GM18502 (cell line): ENCODE results near the gene VPS18.

Source experiments
- ATAC-seq: cut with Tn5 transposase; IDR thresholded peaks from one replicate; pipeline ENCODE4 v1.9.1; 2021; ENCODE audit warnings: mild to moderate bottlenecking; ENCODE audit not compliant: unreplicated experiment, poor library complexity

VPS18 gene

GRCh38 chr15:40918146-40918798 lies 24.0 kb downstream of the VPS18 start:
- no peak for ATAC-seq

DNA sequence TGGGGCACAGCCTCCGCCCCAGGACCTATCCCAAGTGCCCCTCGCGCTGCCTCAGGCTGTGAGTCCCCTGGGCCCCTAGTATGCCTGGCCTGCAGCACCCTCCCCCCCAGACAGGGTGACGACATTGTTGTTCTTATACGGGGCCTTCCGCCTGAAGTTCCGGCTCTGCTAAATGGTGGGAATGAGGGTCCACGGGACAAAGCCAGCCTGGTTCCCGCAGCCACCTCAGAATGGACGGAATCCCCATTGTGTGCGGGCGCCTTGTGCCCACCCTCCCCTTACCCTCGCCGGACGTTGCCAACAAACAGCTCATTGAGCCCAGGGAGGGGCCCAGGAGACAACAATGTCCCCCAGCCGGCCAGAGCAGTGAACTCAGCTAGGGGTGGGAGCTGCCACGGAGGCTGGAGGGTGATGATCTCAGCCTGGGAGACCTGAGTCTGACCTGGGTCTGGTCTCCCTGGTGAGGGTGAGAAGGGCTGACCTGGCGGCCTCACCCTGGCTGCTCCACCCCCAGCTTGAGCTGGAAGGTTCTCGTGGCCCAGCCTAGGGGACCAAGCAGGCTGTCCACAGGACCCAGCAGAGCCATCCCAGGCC lies 24.6 kb downstream of the VPS18 start:
- no peak for ATAC-seq

GRCh38 chr15:40921949-40922607 lies 27.8 kb downstream of the VPS18 start:
- no peak for ATAC-seq

GRCh38 chr15:40922608-40923005 lies 28.4 kb downstream of the VPS18 start:
- ATAC-seq: no peak

DNA sequence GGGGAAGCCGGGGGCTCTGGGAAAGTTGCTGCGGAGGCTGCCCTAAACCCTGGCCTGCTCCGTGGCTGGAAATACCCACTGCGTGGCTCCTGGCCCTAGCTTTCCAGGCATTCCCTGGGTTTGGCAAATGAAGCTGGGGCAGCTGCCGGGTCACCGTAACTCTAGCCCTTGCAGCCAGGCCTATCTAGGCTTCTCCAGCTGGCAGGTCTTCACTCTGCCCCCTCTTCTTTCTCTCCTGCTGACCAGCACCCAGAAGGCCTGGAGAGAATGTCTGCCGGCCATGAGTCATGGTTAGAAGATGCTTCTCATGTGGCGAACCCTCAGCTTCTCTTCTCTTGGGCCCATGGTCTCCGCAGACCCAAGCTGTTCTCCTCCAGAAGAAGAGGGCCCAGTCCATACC lies 29.3 kb downstream of the VPS18 start:
- ATAC-seq: no peak

DNA sequence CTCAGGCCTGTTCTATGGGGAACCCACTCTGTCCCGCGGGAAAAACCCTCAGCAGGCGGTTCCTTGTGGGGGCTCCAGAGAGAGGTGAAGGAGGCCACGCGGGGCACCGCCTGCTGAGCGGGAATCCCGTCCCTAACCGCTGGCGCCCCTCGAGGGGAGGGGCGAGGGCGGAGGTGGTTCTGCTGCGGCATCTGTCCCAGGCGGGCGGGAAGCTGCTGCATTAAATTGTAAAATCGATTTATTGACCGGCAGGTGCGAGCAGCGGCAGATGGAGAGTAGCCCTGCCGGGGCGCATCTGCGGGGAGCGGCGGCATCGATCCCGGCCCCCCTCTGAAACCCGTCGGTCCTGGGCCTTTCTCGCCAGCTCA lies 31.2 kb downstream of the VPS18 start:
- ATAC-seq: no peak

DNA sequence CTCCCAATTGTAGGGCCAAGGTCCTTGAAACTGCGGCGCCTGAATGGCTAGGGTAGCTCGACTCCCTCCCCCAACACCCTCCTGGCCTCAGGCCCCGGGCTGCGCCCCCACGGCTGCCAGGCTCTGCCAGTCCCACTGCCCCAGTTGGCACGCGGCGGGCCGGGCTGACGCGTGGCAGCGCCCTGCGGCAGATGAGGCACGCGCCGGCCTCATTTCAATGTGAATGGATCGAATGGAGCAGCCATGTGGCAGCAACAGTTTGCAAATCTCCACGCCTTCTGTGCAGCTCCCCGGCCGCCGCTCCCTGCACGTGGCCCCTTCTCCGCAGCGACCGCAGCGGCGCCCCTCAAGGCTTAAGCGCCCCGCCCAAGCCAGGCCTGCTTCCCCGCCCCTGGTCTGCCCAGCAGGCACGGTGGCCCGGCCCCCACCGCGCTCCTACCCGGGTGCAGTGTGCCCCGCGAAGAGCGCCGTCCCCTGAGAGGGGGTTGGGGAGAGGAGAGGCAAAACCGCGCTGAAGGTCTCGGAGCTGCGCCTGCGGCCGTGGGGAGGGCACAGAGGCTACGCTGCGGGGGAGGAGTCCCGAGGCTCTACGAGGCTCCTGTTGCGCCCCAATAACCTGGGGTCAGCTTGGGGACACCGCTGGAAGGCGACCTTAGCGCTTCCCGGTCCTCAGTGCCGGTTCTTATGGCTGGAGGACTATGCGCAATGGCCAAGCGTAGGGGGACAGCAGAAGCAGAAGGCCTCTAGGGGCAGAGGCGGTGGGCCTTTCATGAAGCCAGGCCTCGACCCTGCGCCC lies 31.8 kb downstream of the VPS18 start:
- no peak for ATAC-seq

- no peak for ATAC-seq
These were observed 32.6 kb downstream of the VPS18 start for GRCh38 chr15:40926659-40927494.

DNA sequence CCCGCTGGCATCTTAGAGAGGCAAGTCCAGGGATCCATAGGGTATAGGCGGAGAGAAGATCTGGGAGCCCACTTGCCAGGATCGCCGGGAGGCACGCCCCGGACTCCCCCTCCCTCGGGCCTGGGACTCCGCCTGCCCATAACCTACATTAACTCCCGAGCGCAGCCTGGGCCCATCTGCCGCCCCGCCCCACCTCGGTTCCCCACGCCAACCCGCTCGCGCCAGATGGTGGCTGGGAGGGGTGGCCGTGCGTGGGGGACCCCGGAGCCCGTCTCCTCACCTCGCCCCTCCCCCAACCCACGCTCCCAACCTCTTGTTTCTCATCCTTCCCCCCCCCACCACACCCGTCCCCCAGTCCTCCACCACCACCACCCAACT lies 33.2 kb downstream of the VPS18 start:
- ATAC-seq: no peak

GRCh38 chr15:40927873-40928806 lies 33.9 kb downstream of the VPS18 start:
- ATAC-seq: no peak

DNA sequence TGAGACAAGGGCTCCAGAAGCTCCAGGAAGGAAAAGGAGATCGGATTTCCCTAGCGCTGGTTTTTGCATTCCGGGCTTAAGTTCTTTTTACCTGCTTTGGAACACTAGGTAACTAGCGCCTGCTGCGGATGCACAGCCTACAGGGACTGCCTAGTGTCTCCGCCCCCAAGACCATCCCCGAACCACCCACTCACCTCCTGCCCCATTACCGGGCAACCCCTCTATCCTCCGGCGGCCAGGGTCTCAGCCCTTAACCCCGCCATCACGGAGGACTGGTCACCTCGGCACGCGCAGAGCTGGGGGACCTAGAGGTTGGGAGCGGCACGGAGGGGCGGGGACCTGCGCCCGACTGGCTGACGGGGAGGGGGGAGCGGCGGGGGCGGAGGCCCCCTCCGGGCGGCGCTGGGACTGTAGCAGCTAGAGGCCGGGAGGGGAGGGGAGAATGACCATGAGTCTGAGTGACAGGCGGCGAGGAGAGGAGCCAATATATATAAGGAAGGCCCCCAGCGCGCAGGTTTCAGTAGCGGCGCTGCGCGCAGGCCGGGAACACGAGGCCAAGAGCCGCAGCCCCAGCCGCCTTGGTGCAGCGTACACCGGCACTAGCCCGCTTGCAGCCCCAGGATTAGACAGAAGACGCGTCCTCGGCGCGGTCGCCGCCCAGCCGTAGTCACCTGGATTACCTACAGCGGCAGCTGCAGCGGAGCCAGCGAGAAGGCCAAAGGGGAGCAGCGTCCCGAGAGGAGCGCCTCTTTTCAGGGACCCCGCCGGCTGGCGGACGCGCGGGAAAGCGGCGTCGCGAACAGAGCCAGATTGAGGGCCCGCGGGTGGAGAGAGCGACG lies 34.8 kb downstream of the VPS18 start, which contains the start of gene DLL4:
TSS of gene DLL4 (plus strand) at position 520 of the 839 bp plus-strand sequence. CDS start 329 bp downstream, outside the sequence.
- ATAC-seq: no peak

DNA sequence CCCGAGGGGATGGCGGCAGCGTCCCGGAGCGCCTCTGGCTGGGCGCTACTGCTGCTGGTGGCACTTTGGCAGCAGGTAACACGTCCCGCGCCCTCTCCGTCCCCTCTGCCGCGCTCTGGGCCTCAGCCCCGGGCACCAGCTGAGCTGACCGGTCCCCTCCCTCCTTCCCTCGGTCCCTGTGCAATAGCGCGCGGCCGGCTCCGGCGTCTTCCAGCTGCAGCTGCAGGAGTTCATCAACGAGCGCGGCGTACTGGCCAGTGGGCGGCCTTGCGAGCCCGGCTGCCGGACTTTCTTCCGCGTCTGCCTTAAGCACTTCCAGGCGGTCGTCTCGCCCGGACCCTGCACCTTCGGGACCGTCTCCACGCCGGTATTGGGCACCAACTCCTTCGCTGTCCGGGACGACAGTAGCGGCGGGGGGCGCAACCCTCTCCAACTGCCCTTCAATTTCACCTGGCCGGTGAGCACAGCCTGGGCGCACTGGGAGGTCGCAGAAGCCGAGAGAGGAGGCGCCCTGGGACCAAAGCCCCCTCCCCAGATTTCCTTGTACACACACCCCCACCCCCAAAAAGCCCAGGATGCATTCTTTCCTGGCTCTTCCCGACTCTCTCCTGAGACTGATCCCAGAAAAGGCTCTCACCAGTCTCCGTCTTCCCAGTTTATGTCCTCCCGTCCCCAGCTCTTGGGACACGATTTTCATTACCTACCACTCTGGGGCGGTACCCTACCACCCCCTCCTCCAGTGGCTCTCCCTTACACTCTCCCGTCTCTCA lies 35.6 kb downstream of the VPS18 start:
- ATAC-seq: no peak

DNA sequence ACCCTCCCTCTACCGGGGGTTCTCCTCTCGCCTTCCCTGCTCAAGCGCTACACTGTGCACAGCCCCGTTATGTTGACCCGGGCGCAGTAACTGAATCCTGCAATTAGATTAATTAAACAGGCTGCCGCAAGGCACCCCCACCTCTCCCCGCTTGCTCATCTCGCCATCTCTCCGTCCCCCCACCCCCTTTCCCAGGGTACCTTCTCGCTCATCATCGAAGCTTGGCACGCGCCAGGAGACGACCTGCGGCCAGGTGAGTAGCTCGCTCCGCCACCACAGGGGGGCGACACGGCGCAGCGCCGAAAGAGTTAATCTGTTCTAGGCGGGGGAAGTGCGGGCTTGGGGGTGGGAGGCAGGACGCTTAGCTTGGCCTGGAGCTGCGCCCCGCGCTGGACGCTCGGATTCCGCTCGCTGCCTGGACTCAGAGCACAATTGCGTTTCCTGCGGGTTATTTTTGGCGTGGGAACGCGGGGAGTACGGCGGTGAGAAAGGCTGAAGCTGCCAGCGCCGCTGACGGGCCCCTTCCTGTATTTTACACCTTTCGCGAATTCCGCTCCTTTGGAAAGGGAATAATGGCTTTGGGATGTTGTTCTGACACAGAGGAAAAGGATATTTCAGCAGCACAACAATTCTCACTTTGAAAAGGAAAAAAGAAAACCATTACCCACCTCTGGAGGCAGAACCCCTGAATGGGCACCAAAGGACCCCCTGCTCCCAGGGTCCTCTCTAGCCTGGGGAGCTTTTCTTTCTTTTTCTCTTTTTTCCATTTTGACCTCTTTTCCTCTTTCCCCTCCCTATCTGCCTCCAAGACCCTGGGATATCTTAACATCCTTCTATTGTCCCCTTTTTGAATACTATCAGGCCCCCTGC lies 36.4 kb downstream of the VPS18 start:
- ATAC-seq: no peak

GRCh38 chr15:40931300-40932142 lies 37.3 kb downstream of the VPS18 start:
- ATAC-seq: no peak

GRCh38 chr15:40932156-40932555 lies 37.9 kb downstream of the VPS18 start:
- ATAC-seq: no peak
